K562 (cell line): ENCODE measurements around the gene WDR45B. TPM values are rescaled to one million over a fixed set of nuclear protein-coding genes. Genes with fewer than 3 reads are reported as not detected.

ENCODE experiments used
- SRSF1 ChIP-seq: fragments of 200-400 bp; formaldehyde crosslinking; IDR thresholded peaks from 2 replicates; pipeline ENCODE4 v1.6.1; 2017; ENCODE audit warnings: mild to moderate bottlenecking, low read depth, low read length, moderate library complexity
- polyA plus RNA-seq, 8 experiments: library from polyadenylated mRNA; depleted of rRNA in 4 of 8; stranded (reverse) in 5 of 8; unstranded in 3 of 8; fragments of >200 nt; fragmentation: Nextera tagmentation in 2 of 8; fragmentation: Illumina TruSeq in 1 of 8; extraction: Ambion mirVana in 2 of 8; extraction: Trizol in 1 of 8; gene quantifications; 2 replicates each; pipeline versions ENCODE4 v1.2.1 to v1.2.3, GENCODE V29; 2011 to 2014; ENCODE audit warnings: inconsistent platforms in 1 of 8, missing spikeins in 1 of 8
- total RNA-seq, 7 experiments: library from RNA; depleted of rRNA in 6 of 7; stranded (reverse); fragments of >200 nt in 6 of 7; fragmentation: Illumina TruSeq in 2 of 7; extraction: Trizol in 2 of 7; gene quantifications; 2 replicates each; pipeline versions ENCODE4 v1.2.1 to v1.2.3, GENCODE V29; 2011 to 2021; ENCODE audit warnings: low replicate concordance in 1 of 7
- TF ChIP-seq, protein P1 (sequence below), 2 experiments: fragments of 450-650 bp; IDR thresholded peaks; 2 replicates each; pipeline ENCODE4 v1.6.1; 2016; ENCODE audit warnings: mild to moderate bottlenecking in 2 of 2, borderline replicate concordance in 1 of 2, low read depth in 1 of 2, moderate library complexity in 1 of 2

The WDR45B gene
- total and polyA plus RNA-seq, 9 of the 15 experiments (the other 6 are each of a cell fraction or from before 2014, with no cell fraction given) = 0.72 to 74.4 (median 35.9) TPM

DNA sequence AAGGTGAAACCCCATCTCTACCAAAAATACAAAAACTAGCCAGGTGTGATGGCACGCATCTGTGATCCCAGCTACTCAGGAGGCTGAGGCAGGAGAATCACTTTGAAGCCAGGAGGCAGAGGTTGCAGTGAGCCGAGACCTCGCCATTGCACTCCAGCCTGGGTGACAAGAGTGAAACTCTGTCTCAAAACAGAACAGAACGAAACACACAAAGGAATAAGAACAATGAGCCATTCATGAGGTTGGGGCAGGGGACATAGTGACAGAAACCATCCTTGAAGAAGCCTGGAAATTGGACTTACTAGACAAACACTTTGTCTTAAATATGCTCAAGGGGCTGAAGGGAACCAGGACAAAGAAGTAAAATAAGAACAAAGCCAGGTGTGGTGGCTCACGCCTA, 39.4 kb downstream of the WDR45B start (continued):
- TF ChIP-seq, protein P1, sequence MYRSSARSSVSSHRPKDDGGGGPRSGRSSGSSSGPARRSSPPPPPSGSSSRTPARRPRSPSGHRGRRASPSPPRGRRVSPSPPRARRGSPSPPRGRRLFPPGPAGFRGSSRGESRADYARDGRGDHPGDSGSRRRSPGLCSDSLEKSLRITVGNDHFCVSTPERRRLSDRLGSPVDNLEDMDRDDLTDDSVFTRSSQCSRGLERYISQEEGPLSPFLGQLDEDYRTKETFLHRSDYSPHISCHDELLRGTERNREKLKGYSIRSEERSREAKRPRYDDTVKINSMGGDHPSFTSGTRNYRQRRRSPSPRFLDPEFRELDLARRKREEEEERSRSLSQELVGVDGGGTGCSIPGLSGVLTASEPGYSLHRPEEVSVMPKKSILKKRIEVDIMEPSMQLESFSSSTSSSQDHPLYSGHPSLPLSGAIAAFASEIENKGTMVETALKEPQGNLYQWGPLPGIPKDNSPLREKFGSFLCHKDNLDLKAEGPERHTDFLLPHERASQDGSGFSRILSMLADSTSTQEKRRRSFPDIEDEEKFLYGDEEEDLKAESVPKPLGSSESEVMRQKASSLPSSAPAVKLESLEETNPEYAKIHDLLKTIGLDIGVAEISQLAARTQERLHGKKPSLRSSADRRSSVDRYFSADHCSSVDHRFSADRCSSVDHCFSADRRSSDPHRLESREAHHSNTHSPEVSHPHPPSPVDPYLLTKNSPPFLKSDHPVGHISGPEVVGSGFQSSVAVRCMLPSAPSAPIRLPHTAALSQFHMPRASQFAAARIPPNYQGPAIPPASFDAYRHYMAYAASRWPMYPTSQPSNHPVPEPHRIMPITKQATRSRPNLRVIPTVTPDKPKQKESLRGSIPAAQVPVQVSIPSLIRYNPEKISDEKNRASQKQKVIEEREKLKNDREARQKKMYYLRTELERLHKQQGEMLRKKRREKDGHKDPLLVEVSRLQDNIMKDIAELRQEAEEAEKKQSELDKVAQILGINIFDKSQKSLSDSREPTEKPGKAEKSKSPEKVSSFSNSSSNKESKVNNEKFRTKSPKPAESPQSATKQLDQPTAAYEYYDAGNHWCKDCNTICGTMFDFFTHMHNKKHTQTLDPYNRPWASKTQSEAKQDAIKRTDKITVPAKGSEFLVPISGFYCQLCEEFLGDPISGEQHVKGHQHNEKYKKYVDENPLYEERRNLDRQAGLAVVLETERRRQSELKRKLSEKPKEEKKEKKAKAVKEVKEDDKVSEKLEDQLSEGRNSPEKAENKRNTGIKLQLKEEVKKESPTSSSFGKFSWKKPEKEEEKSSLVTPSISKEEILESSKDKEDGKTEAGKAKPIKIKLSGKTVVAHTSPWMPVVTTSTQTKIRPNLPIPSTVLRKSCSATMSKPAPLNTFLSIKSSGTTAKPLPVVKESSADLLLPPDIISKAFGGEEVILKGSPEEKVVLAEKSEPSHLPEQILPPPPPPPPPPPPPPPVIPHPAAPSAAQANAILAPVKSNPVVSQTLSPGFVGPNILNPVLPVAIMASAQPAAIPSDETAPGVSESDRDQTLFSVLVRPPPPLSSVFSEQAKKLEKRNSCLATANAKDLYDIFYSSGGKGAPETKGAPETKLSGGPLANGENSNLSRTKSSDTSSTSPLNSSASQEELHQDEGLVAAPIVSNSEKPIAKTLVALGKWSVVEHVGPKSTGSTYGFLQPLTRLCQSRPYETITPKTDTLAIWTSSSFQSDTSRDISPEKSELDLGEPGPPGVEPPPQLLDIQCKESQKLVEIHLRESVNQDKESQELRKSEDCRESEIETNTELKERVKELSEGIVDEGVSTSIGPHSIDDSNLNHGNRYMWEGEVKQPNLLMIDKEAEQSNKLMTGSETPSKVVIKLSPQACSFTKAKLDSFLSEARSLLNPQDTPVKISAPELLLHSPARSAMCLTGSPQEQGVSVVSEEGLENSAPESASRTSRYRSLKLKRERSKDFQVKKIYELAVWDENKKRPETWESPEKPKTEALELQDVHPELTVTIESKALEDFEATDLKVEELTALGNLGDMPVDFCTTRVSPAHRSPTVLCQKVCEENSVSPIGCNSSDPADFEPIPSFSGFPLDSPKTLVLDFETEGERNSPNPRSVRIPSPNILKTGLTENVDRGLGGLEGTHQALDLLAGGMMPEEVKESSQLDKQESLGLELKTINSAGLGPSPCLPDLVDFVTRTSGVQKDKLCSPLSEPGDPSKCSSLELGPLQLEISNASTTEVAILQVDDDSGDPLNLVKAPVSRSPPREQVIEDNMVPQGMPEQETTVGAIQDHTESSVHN (IDR thresholded peaks at IDR 0.05; ENCODE audit: borderline replicate concordance in 1 of 2, low read depth in 1 of 2) = no peak
- TF ChIP-seq SRSF1 = no peak
